CD4-positive, alpha-beta T cell (primary cell): ENCODE data around the gene RASSF8. TPM values are rescaled to one million over a fixed set of nuclear protein-coding genes. Genes with fewer than 3 reads are reported as not detected.

Source experiments
- ATAC-seq: fragments of 200-7000 bp; cut with Tn5 transposase; one replicate; pipeline ENCODE4 v1.10.0; 2022; ENCODE audit warnings: mild to moderate bottlenecking; ENCODE audit not compliant: poor library complexity
- CTCF ChIA-PET: fragments of 350-600 bp; sonication (Branson Sonifier 250); formaldehyde crosslinking; loops from one replicate; lab custom pipeline; 2021; ENCODE audit warnings: antibody characterized with exemption, inconsistent platforms; lab: Charles Lee
- POLR2A ChIA-PET: fragments of 350-600 bp; sonication (Branson Sonifier 250); formaldehyde crosslinking; loops from one replicate; lab custom pipeline; 2021; ENCODE audit warnings: antibody characterized with exemption, inconsistent platforms; lab: Charles Lee
- DNase-seq, 14 experiments: peaks; one replicate each; pipeline ENCODE4 v3.0.0-alpha.2; 2013 to 2020; ENCODE audit warnings: mixed read lengths in 2 of 14
- H3K27ac ChIP-seq, 2 donors: one replicate each; pipeline versions ENCODE4 v1.5.1 to v1.7.0; 2013; ENCODE audit warnings: low read length in 2 of 2, low read depth in 1 of 2, mild to moderate bottlenecking in 1 of 2
- H3K27me3 ChIP-seq, 2 experiments: 1 replicate in 1 of 2; 2 replicates in 1 of 2; pipeline versions ENCODE4 v1.6.1 to v1.7.0; 2013; ENCODE audit warnings: low read length in 2 of 2, control low read depth in 1 of 2, mild to moderate bottlenecking in 1 of 2, moderate library complexity in 1 of 2; ENCODE audit not compliant: insufficient read depth in 2 of 2, control insufficient read depth in 1 of 2
- H3K36me3 ChIP-seq: one replicate; pipeline ENCODE4 v1.6.1; 2013; ENCODE audit warnings: low read length, control low read depth; ENCODE audit not compliant: insufficient read depth
- H3K4me1 ChIP-seq: one replicate; pipeline ENCODE4 v1.6.1; 2013; ENCODE audit warnings: low read length, control low read depth; ENCODE audit not compliant: insufficient read depth
- H3K4me3 ChIP-seq: one replicate; pipeline ENCODE4 v1.5.1; 2013; ENCODE audit warnings: mild to moderate bottlenecking, low read length, moderate library complexity
- H3K9me3 ChIP-seq, 2 experiments: 1 replicate in 1 of 2; 2 replicates in 1 of 2; pipeline versions ENCODE4 v1.6.1 to v1.7.0; 2013; ENCODE audit warnings: low read length in 2 of 2, mild to moderate bottlenecking in 2 of 2, control low read depth in 1 of 2, moderate library complexity in 1 of 2; ENCODE audit not compliant: control insufficient read depth in 1 of 2, insufficient read depth in 1 of 2
- H3K27ac Mint-ChIP-seq: one replicate; pipeline ENCODE4 v1.8.0; 2020; ENCODE audit warnings: mixed read lengths
- H3K27me3 Mint-ChIP-seq: one replicate; pipeline ENCODE4 v1.8.0; 2021; ENCODE audit warnings: mixed read lengths
- H3K36me3 Mint-ChIP-seq: one replicate; pipeline ENCODE4 v1.8.0; 2021; ENCODE audit warnings: low read depth, mixed read lengths
- H3K4me1 Mint-ChIP-seq: one replicate; pipeline ENCODE4 v1.8.0; 2021; ENCODE audit warnings: low read depth, mixed read lengths
- H3K4me3 Mint-ChIP-seq: one replicate; pipeline ENCODE4 v1.8.0; 2020; ENCODE audit warnings: mild to moderate bottlenecking, mixed read lengths
- H3K9me3 Mint-ChIP-seq: one replicate; pipeline ENCODE4 v1.8.0; 2020; ENCODE audit warnings: mixed read lengths
- CTCF ChIP-seq: fragments of 200-600 bp; IDR thresholded peaks from one replicate; pipeline ENCODE4 v1.8.0; 2022; ENCODE audit warnings: antibody characterized with exemption, mild to moderate bottlenecking
- intact Hi-C, 2 experiments: fragments of 100-400 bp; cut with DNase I in 1 of 2; cut with micrococcal nuclease in 1 of 2; formaldehyde crosslinking; loops; one replicate each; pipeline versions ENCODE4 v1.15.1 to v1.9.0; 2023 to 2025; cut with DNase I, micrococcal nuclease
- total RNA-seq, 174 experiments: library from RNA in 2 of 174; stranded (reverse) in 2 of 174; gene quantifications; one replicate each; pipeline ENCODE4 v1.2.3 and lab custom pipeline; 2021 to 2026

Gene RASSF8
- total RNA-seq, 2 experiments from 2014 or later = 0.71 to 1.4 TPM

- H3K4me3 Mint-ChIP-seq = no peak overlapping the region
- Histone ChIP-seq H3K27ac (no peak overlapping the region), H3K4me3 (no peak overlapping the region), H3K36me3 (no peaks in the 10 kb centered on the region), H3K27me3 (peaks cover 0 to 8% of the 10 kb centered on the region in 2 experiments), H3K4me1 (no peaks in the 10 kb centered on the region), H3K9me3 (no peaks in the 10 kb centered on the region)
- DNase-seq (no peak), ATAC-seq (no peak)
- no peaks in the 10 kb centered on the region for H3K4me1 Mint-ChIP-seq
- no peaks in the 10 kb centered on the region for H3K9me3 Mint-ChIP-seq
- CTCF ChIA-PET = no interaction called here
- no peak overlapping the region for H3K27ac Mint-ChIP-seq
- no peaks in the 10 kb centered on the region for H3K27me3 Mint-ChIP-seq
- intact Hi-C loops = no loop called here
- no peak for TF ChIP-seq CTCF
- POLR2A ChIA-PET = no interaction called here
- H3K36me3 Mint-ChIP-seq = no peaks in the 10 kb centered on the region
These were observed 63.6 kb downstream of the RASSF8 start for GRCh38 chr12:26022043-26022442.

- CTCF ChIA-PET = interaction anchor here (1.7 kb wide), 1 partner anchor 593 kb away, joined by 3 read pairs; no protein-coding TSS in a partner anchor
- Mint-ChIP-seq H3K4me1 (no peaks in the 10 kb centered on the region), H3K27me3 (no peaks in the 10 kb centered on the region), H3K4me3 (no peak overlapping the region), H3K9me3 (no peaks in the 10 kb centered on the region), H3K36me3 (no peaks in the 10 kb centered on the region), H3K27ac (no peak overlapping the region)
- DNase-seq (no peak), ATAC-seq (no peak)
- TF ChIP-seq CTCF = no peak
- H3K4me1 ChIP-seq = no peaks in the 10 kb centered on the region
- intact Hi-C loops = loop anchor here in 1 of 2 experiments (5.0 kb wide), 1 partner anchor 444 kb away; no protein-coding TSS in a partner anchor
- H3K4me3 ChIP-seq = no peak overlapping the region
- POLR2A ChIA-PET = no interaction called here
- H3K27me3 ChIP-seq = peaks cover 0 to 4% of the 10 kb centered on the region in 2 experiments
- H3K36me3 ChIP-seq = no peaks in the 10 kb centered on the region
- no peak overlapping the region for H3K27ac ChIP-seq
- H3K9me3 ChIP-seq = no peaks in the 10 kb centered on the region
These were observed 68.2 kb downstream of the RASSF8 start for GRCh38 chr12:26026713-26027112.

GRCh38 chr12:26027401-26027800 is 68.9 kb downstream of the RASSF8 start:
- no peak for DNase-seq
- Mint-ChIP-seq H3K4me3 (no peak overlapping the region), H3K36me3 (no peaks in the 10 kb centered on the region), H3K27ac (no peak overlapping the region), H3K4me1 (no peaks in the 10 kb centered on the region), H3K9me3 (no peaks in the 10 kb centered on the region), H3K27me3 (no peaks in the 10 kb centered on the region)
- POLR2A ChIA-PET = no interaction called here
- no peaks in the 10 kb centered on the region for H3K4me1 ChIP-seq
- no peak for ATAC-seq
- H3K27ac ChIP-seq = no peak overlapping the region
- no peak for TF ChIP-seq CTCF
- H3K4me3 ChIP-seq = no peak overlapping the region
- intact Hi-C loops = loop anchor here in 1 of 2 experiments (5.0 kb wide), 1 partner anchor 445 kb away; no protein-coding TSS in a partner anchor
- no peaks in the 10 kb centered on the region for H3K9me3 ChIP-seq
- H3K36me3 ChIP-seq = no peaks in the 10 kb centered on the region
- CTCF ChIA-PET = interaction anchor here (1.7 kb wide), 1 partner anchor 593 kb away, joined by 3 read pairs; no protein-coding TSS in a partner anchor
- no peaks in the 10 kb centered on the region for H3K27me3 ChIP-seq
